Right cardiac atrium (tissue), 5 donors: ENCODE results near the gene CD300LD. TPM values are rescaled to one million over a fixed set of nuclear protein-coding genes. Genes with fewer than 3 reads are reported as not detected.
A peak's percentile ranks its signal among the peaks of the same experiment; 100 is the strongest.
"Not testable (repeated sequence)": the region's sequence is repeated elsewhere in the genome, so short reads cannot be mapped to it uniquely, and the experiment has no call there.

Experiments used
- ATAC-seq, 2 donors: fragments of 200-7000 bp; cut with Tn5 transposase; one replicate each; pipeline versions ENCODE4 v1.8.0 to v1.9.1; 2020; ENCODE audit warnings: moderate library complexity in 2 of 2, mild to moderate bottlenecking in 1 of 2
- DNase-seq, 3 donors: peaks; one replicate each; pipeline ENCODE4 v3.0.0-alpha.2; 2020
- H3K27ac ChIP-seq: one replicate; pipeline ENCODE4 v1.5.1; 2013; ENCODE audit warnings: mild to moderate bottlenecking, low read length, control low read depth, moderate library complexity
- H3K27me3 ChIP-seq: one replicate; pipeline ENCODE4 v1.6.1; 2013; ENCODE audit not compliant: control insufficient read depth, insufficient read depth
- H3K4me1 ChIP-seq: one replicate; pipeline ENCODE4 v1.6.1; 2013; ENCODE audit warnings: low read length; ENCODE audit not compliant: control insufficient read depth, insufficient read depth
- H3K4me3 ChIP-seq: one replicate; pipeline ENCODE4 v1.5.1; 2013; ENCODE audit warnings: low read length, control low read depth
- H3K9me3 ChIP-seq: one replicate; pipeline ENCODE4 v1.6.1; 2013; ENCODE audit warnings: low read length; ENCODE audit not compliant: control insufficient read depth
- WGBS: extraction: QIAGEN DNeasy Blood & Tissue Kit; methylation state at CpG from one replicate; pipeline ENCODE4 v1.1.7; 2013; 5-methylcytosine and 5-hydroxymethylcytosine counted together
- intact Hi-C, 4 donors: fragments of 100-400 bp; cut with DNase I; formaldehyde crosslinking; loops; one replicate each; pipeline versions ENCODE4 v1.11.0 to v1.14.0; 2022 to 2023
- polyA plus RNA-seq: library from polyadenylated mRNA; stranded (reverse); fragments of 200-250 nt; gene quantifications from one replicate; pipeline ENCODE4 v1.2.3, GENCODE V29; 2013
- total RNA-seq, 4 donors: library from RNA; stranded (reverse); fragmentation: NEBNext Ultra II Directional; extraction: Animal tissue kit (Norgen Biotek cat#: 25700); gene quantifications; one replicate each; pipeline ENCODE4 v1.2.1, GENCODE V29; 2021
- donor health status: healthy with polysubstance abuse.
- donor health status: DM: no; HTN: yes; CAD: no.
- donor health status: DM: no; HTN: no; CAD: no.
- donor health status: DM: no; HTN: yes; CAD: no; lungs with severe emphysema.
- donor health status: DM: yes; HTN: yes; CAD: no.

The CD300LD gene
- total and polyA plus RNA-seq, 5 donors = not detected

GRCh38 chr17:74569020-74570003 is 22.8 kb downstream of the CD300LD start:
- Histone ChIP-seq H3K4me3 (no peak overlapping the region), H3K27me3 (no peaks in the 10 kb centered on the region), H3K27ac (no peak overlapping the region), H3K9me3 (no peaks in the 10 kb centered on the region), H3K4me1 (no peaks in the 10 kb centered on the region)
- DNase-seq = peak; percentile 71 to 79 (median 77)
- peak; percentile 72 for ATAC-seq
- intact Hi-C loops = no loop called here
- WGBS = 56% methylated on average over 32 of the region's 32 CpGs

- 67% methylated on average over 4 of the region's 4 CpGs for WGBS
- intact Hi-C loops = no loop called here
- no peak overlapping the region for H3K4me3 ChIP-seq
- DNase-seq (no peak), ATAC-seq (no peak)
- no peaks in the 10 kb centered on the region for H3K27me3 ChIP-seq
- H3K27ac ChIP-seq = no peak overlapping the region
- no peaks in the 10 kb centered on the region for H3K9me3 ChIP-seq
- no peaks in the 10 kb centered on the region for H3K4me1 ChIP-seq
These were observed 23.8 kb downstream of the CD300LD start for GRCh38 chr17:74568106-74568873.

DNA sequence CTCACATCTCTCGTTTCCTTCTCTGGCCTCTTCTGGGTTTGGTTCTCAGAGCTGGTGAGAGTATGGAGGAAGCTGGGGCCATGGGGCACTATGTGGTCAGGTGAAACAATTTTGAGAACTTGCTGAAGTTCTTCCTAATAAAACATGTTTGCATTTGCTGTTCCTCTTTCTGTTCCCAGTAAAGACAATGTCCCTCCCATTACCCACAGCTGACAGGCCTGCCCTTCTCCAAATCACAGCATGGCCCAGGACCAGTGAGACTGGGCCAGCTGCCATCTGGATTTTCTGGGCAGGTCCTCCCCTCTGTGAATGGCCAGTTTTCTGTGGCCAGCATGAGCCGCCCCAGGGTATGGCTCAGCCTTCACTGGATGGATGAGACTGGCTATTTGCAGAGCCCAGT is 24.7 kb downstream of the CD300LD start, which contains the start of gene CD300H:
Gene CD300H (minus strand): TSS at position 113 of the 400 bp plus-strand sequence.
- Histone ChIP-seq H3K27ac (no peak within 1 kb of the TSS), H3K9me3 (no peaks in the 10 kb centered on the region), H3K4me1 (no peaks in the 10 kb centered on the region), H3K4me3 (no peak within 1 kb of the TSS), H3K27me3 (no peaks in the 10 kb centered on the region)
- peak in 1 of 2 donors; percentile 12 for ATAC-seq
- peak in 1 of 3 donors; percentile 73 for DNase-seq
- WGBS = 70% methylated on average over 2 of the region's 2 CpGs
- intact Hi-C loops = no loop called here

GRCh38 chr17:74566132-74566753 is 25.8 kb downstream of the CD300LD start:
- peak in 2 of 3 donors; percentile 38 to 73 for DNase-seq
- intact Hi-C loops = no loop called here
- Histone ChIP-seq H3K4me3 (no peak overlapping the region), H3K27me3 (no peaks in the 10 kb centered on the region), H3K4me1 (no peaks in the 10 kb centered on the region), H3K27ac (no peak overlapping the region), H3K9me3 (no peaks in the 10 kb centered on the region)
- ATAC-seq = peak in 1 of 2 donors; percentile 26
- 35% methylated on average over 9 of the region's 9 CpGs for WGBS

DNA sequence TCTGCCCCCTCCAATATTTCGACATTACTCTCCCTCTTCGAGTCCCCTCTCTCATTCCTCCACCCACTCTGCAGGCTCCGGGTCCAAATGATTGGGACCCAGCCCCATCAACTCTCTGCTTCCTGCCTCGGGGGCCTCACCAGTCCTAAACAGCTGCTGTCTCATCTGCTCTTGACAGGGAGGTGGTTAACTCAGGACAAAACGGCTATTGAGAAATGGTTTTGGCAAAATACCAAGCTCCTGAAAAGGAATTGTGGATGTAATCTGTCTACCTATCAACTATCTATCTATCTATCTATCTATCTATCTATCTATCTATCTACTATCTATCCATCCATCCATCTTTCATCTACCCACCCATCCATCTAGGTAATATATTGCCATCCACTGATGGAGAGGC is 27.0 kb downstream of the CD300LD start:
- ATAC-seq = no peak

GRCh38 chr17:74563358-74563757 is 28.7 kb downstream of the CD300LD start:
- Histone ChIP-seq H3K4me3 (no peak overlapping the region), H3K9me3 (no peaks in the 10 kb centered on the region), H3K27ac (no peak overlapping the region), H3K27me3 (no peaks in the 10 kb centered on the region), H3K4me1 (no peaks in the 10 kb centered on the region)
- ATAC-seq (no peak), DNase-seq (no peak)
- intact Hi-C loops = no loop called here
- WGBS = 95% methylated on average over 1 of the region's 1 CpG

More for the DNA sequence above, 27.0 kb downstream of the CD300LD start:
- no peak for DNase-seq
- intact Hi-C loops = no loop called here
- Histone ChIP-seq H3K27me3 (no peaks in the 10 kb centered on the region), H3K4me3 (no peak overlapping the region), H3K4me1 (no peaks in the 10 kb centered on the region), H3K27ac (no peak overlapping the region), H3K9me3 (no peaks in the 10 kb centered on the region)
- 42% methylated on average over 5 of the region's 5 CpGs for WGBS

DNA sequence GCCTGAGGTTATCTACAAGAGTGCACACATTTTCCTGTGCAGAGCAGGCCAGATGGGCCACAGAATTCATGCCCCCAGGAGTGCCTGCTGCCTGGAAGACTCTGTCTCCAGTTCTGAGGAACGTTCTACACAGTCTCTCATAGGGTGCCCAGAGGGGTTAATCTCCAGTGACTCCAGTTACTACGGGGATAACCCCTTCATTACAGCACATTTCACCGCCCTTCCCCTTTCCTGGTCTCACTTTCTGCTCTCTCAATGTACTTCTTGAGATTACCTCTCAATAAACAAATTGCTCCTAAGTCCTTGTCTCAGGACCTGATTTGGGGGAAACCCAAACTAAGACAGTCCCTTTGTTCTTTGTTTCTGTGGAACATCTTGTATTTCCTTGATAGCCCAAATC is 30.5 kb downstream of the CD300LD start:
- 56% methylated on average over 3 of the region's 3 CpGs for WGBS
- Histone ChIP-seq H3K9me3 (no peaks in the 10 kb centered on the region), H3K4me1 (no peaks in the 10 kb centered on the region), H3K4me3 (no peak overlapping the region), H3K27ac (no peak overlapping the region), H3K27me3 (no peaks in the 10 kb centered on the region)
- ATAC-seq = no peak
- intact Hi-C loops = no loop called here
- DNase-seq = no peak

GRCh38 chr17:74558882-74559519 is 33.1 kb downstream of the CD300LD start:
- DNase-seq = no peak
- no peak overlapping the region for H3K27ac ChIP-seq
- intact Hi-C loops = no loop called here
- no peak for ATAC-seq
- no peaks in the 10 kb centered on the region for H3K27me3 ChIP-seq
- no peaks in the 10 kb centered on the region for H3K4me1 ChIP-seq
- 62% methylated on average over 6 of the region's 6 CpGs for WGBS
- no peaks in the 10 kb centered on the region for H3K9me3 ChIP-seq
- no peak overlapping the region for H3K4me3 ChIP-seq

- H3K4me3 ChIP-seq, H3K4me1 ChIP-seq, H3K9me3 ChIP-seq, intact Hi-C loops, H3K27ac ChIP-seq, DNase-seq, H3K27me3 ChIP-seq, ATAC-seq: not testable (repeated sequence)
- WGBS = 75% methylated on average over 4 of the region's 4 CpGs
These were observed 33.7 kb downstream of the CD300LD start for GRCh38 chr17:74558402-74558801.

- ATAC-seq (no peak), DNase-seq (no peak)
- WGBS = 51% methylated on average over 7 of the region's 7 CpGs
- Histone ChIP-seq H3K4me3 (no peak overlapping the region), H3K27ac (no peak overlapping the region), H3K27me3 (no peaks in the 10 kb centered on the region), H3K4me1 (no peaks in the 10 kb centered on the region), H3K9me3 (no peaks in the 10 kb centered on the region)
- intact Hi-C loops = no loop called here
These were observed 36.6 kb downstream of the CD300LD start for GRCh38 chr17:74555427-74555940.
